Activated naive CD4-positive, alpha-beta T cell treated with anti-CD3 and anti-CD28 coated beads, Interleukin-2, amount 50 U/mL, for 72 hours (primary cell): ENCODE results near the gene CTNNA3. TPM values are rescaled to one million over a fixed set of nuclear protein-coding genes. Genes with fewer than 3 reads are reported as not detected.

Experiments
- ATAC-seq, 2 donors: fragments of 150-1000 bp; cut with Tn5 transposase; 2 replicates each; pipeline ENCODE4 v1.10.0; 2021; ENCODE audit warnings: mild to moderate bottlenecking in 2 of 2, moderate library complexity in 2 of 2
- DNase-seq, 2 donors: peaks; one replicate each; pipeline ENCODE4 v3.0.0; 2021 to 2022; ENCODE audit warnings: low spot score in 2 of 2
- H3K27ac Mint-ChIP-seq, 2 donors: one replicate each; pipeline ENCODE4 v1.8.0; 2022; ENCODE audit warnings: mild to moderate bottlenecking in 2 of 2, mixed read lengths in 2 of 2
- H3K36me3 Mint-ChIP-seq, 2 donors: one replicate each; pipeline ENCODE4 v1.8.0; 2022; ENCODE audit warnings: mixed read lengths in 2 of 2
- H3K9me3 Mint-ChIP-seq, 2 donors: one replicate each; pipeline ENCODE4 v1.8.0; 2022; ENCODE audit warnings: mixed read lengths in 2 of 2
- total RNA-seq, 2 donors: library from RNA; stranded (reverse); gene quantifications; one replicate each; pipeline ENCODE4 v1.2.3, GENCODE V29; 2022

The CTNNA3 gene
- total RNA-seq, 2 donors from 2014 or later: 0.30 to 0.39 TPM

DNA sequence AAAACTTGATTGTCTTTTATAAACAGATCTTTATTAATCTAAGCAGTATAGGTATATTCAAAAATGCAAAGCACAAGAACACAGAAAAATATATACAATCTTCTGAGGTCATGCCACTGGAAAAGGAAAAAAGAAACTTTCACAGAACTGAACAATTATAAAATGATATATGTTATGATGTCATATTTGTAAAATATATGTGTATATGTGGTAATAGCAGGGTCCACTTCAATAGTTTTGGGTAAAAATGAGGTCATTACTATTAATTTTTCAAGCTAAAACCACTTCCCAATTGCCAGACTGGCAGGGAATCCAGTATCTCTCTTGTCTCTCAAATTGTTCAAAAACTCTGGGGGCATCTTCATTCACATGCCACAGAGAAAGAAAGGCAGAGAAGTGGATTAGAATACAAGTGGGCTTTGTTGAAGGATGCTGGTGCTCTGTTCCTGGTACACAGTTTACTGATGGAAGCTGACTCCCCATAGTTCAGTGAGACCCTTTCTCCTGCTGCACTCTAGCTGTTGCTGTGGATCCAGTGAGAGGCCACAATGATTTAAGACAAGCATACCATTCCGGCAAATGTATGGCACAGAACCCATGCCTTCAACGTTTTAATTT, 19.7 kb downstream of the CTNNA3 start:
- Mint-ChIP-seq H3K36me3 (no peaks in the 10 kb centered on the region), H3K9me3 (no peaks in the 10 kb centered on the region), H3K27ac (no peak overlapping the region)
- ATAC-seq (no peak), DNase-seq (no peak)

DNA sequence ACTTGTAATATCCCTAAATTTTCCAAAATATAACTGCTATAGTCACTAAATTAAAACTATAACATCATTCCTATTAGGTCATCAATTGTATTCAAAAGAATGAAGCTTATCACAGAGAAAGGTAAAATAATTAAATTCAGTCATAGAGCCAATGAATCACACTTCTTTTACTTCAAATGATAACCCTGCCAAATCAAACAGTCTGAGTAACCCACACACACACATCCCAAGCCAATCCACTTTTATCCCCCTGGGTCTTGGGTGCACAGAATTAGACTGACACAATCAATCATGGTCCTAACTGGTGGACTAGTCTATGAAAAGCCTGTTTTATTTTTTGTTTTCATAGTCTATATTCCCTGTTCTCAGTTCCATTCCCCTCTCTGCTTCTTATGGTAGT, 25.6 kb downstream of the CTNNA3 start:
- no peaks in the 10 kb centered on the region for H3K36me3 Mint-ChIP-seq
- H3K9me3 Mint-ChIP-seq: no peaks in the 10 kb centered on the region
- H3K27ac Mint-ChIP-seq: no peak overlapping the region
- no peak for ATAC-seq
- no peak for DNase-seq

DNA sequence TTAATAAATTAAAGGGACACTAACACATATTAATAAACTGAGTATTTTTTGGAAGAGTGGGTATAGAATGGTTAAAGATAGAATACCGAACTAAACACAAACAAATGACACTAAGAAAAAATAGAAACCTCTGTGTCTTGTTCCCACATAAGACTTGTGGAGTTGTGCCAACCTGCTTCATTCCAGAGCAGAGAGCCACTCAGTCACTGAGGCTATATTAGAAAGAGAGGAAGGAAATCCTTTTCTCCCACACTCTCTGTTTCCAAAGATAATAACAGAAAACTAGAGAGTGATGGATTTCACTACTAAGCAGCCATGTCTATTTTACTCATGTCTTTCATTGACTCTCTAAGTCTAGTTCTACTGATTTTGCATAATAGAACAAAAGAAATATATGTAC, 26.0 kb downstream of the CTNNA3 start:
- Mint-ChIP-seq H3K27ac (no peak overlapping the region), H3K36me3 (no peaks in the 10 kb centered on the region), H3K9me3 (no peaks in the 10 kb centered on the region)
- ATAC-seq: no peak
- DNase-seq: no peak

DNA sequence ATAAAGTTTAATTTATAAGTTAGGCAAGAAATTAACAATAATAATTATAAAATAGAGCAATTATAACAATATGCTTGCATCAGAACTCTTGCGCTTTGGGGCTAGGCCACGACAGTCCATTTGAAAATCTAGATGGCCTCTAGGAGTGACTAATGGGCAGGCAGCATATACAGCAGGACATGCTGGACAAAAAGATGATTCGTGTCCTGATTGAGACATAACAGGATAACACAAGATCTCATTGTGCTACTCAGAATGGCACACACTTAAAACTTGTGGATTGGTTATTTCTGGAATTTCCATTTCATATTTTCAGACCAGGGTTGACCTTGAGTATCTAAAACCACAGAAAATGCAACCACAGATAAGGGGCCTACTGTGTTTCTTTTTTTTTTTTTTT, 27.5 kb downstream of the CTNNA3 start:
- H3K27ac Mint-ChIP-seq: no peak overlapping the region
- no peaks in the 10 kb centered on the region for H3K36me3 Mint-ChIP-seq
- DNase-seq (no peak), ATAC-seq (no peak)
- no peaks in the 10 kb centered on the region for H3K9me3 Mint-ChIP-seq

DNA sequence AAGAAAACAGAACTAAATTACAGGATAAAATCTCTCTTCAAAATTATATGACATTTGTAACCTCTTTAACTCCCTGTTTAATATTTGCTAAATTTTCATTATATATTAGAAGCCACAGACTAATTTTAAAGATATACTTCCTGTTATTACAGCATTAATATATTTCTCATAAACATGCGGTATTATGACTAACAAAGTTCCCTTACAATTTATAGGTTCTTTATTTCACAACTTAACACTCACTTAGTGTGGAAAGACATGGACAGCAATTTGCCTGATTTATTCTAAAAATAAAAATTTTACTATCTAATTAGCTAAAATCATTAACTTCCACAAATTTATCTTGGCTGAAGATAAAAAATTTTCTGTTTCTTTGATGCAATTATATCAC, 29.0 kb downstream of the CTNNA3 start:
- ATAC-seq: no peak
- no peak overlapping the region for H3K27ac Mint-ChIP-seq
- no peaks in the 10 kb centered on the region for H3K9me3 Mint-ChIP-seq
- H3K36me3 Mint-ChIP-seq: no peaks in the 10 kb centered on the region
- no peak for DNase-seq

DNA sequence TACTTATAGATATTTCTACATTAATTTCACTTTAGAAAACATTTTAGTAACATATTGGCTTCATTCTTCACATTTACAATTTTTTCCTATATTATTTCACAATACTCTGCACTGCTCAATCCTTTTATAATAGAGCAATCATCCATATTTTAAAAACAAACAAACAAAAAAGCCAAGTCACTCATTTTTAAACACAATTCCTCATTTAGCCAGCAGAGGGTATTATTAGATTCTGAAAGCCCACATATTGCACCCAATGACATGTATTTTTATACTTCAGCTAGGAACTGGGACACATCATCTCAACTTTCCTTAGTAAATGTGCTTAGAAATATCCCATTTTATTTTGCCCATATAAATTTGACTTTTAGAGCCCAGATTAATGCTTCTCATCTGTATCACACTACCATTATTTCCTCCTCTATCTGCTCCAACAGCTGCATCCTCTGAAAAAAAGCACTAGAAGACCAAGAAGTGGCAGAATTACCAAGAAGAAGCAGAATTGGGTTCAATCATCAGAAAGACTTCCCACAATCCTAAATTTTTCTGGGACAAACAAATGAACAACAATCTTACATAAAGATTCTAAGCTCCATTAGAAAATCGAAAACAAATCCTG, 29.5 kb downstream of the CTNNA3 start:
- Mint-ChIP-seq H3K9me3 (no peaks in the 10 kb centered on the region), H3K27ac (no peak overlapping the region), H3K36me3 (no peaks in the 10 kb centered on the region)
- no peak for ATAC-seq
- no peak for DNase-seq

DNA sequence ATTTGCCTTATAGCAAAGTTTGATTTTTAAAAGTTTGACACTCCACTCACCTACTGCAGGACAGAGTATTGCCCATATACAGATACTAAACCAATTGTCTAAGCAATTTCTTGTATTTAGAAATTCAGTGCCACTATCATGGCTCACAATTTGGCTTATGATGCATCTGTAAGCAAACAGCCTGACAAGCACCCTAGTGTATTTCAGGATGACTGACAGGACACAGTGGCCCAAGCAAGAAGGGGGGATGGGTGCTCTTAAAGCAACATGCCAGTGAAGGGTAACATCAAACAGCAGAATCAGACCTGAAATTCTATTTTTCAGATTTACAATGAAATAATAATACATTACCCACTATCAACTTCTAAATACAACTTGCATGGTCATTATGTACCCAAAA, 30.5 kb downstream of the CTNNA3 start:
- Mint-ChIP-seq H3K9me3 (no peaks in the 10 kb centered on the region), H3K36me3 (no peaks in the 10 kb centered on the region), H3K27ac (no peak overlapping the region)
- DNase-seq: no peak
- no peak for ATAC-seq

DNA sequence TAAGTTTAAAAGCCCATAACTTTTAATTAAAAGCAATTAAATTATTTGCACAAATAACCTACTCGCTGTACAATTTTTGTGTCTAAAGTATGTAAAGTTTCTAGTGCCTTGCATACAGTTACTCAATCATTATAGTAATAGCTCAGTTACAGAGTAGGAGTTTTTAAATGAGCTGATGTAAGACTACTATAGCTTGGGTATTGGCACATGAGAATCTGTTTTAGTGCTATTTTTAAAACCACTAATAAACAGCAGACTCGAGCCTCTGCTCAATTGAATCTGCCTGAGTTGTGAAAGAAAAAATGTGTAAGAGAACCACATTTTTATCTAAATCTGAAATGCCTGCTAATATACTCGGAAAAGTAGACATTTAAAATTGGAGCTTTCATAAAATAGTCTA, 31.1 kb downstream of the CTNNA3 start:
- ATAC-seq: no peak
- Mint-ChIP-seq H3K27ac (no peak overlapping the region), H3K36me3 (no peaks in the 10 kb centered on the region), H3K9me3 (no peaks in the 10 kb centered on the region)
- no peak for DNase-seq

DNA sequence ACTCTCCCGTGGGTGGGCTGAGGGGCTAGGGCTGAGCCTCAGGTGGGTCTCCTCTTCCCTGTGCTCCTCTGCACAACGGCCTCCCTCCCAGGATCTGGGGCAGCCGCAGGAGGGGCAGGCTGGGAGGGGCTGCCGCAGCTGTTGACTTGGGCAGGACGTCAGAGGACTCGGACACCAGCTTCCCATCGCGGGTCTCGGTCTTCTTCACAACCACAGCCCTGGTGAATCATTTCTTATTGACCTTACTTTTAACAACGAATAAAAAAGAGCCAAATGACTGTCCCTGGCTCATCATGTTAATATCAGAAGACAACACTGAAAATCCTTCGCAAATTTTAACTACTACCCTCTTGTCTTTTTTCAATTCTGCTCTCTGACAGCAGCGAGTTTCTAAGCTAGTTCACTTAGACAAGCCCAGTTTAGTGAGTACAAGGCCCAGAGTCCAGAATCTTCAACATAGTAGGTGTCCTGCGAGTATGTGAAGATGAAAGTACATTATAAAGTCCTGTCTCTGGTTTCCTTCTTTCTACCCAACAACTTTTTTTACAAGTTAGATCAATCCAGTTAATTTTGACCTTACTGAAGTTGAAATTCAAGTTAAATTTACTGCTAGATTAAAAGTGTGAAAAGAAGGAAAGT, 32.4 kb downstream of the CTNNA3 start:
- ATAC-seq: no peak
- Mint-ChIP-seq H3K27ac (no peak overlapping the region), H3K36me3 (no peaks in the 10 kb centered on the region), H3K9me3 (no peaks in the 10 kb centered on the region)
- DNase-seq: no peak

DNA sequence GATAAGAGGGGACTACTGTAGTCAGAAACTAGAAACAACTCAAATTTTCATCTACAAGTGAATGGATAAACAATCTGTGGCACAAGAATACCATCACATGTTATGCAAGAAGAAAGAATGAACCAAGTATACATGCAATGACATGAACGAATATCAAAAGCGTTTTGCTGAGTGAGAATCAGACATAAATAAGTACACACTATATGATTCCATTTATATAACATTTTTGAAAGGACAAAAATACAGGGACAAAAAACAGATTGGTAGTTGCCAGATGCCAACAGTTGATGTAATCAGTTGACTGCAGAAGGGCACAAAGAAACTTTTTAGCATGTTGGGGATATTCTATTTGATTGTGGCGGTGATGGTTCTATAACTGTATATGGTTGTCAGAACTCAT, 33.6 kb downstream of the CTNNA3 start:
- no peak overlapping the region for H3K27ac Mint-ChIP-seq
- H3K9me3 Mint-ChIP-seq: no peaks in the 10 kb centered on the region
- DNase-seq: no peak
- no peaks in the 10 kb centered on the region for H3K36me3 Mint-ChIP-seq
- ATAC-seq: no peak

DNA sequence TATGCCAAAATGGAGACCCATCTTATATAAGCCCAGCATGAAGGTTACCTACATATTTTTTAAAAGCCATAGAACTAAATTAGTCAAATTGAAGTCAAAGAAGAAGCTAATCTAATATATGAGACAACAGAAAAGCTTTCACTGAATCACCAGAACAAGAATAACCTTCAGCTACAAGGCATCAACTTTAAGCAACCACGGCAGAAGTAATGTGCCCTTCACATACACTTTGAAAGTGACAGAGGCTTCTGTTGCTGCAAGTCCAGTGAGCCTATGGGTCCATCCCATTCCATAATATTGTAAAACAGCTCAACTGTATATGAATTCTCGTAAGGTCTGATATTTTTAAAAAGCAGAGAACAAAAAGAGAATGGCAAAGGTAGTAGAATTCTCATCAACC, 36.5 kb downstream of the CTNNA3 start:
- Mint-ChIP-seq H3K36me3 (no peaks in the 10 kb centered on the region), H3K27ac (no peak overlapping the region), H3K9me3 (no peaks in the 10 kb centered on the region)
- DNase-seq: no peak
- no peak for ATAC-seq

DNA sequence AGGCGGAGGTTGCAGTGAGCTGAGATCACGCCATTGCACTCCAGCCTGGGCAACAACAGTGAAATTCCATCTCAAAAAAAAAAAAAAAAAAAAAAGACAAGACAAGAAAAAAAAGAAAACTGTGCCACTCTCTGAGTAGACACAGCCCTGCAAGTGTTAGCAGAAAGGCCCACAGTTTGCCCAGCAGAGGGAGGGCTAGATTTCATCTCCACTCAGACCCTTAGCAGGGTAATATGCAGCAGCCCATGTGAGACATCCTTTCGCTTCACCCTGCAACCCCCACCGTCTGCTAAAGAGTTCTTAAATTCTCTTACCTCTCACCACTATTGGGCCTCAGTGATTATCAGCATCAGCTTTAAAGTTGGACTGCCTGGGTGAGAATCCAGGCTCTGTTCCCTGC, 38.2 kb downstream of the CTNNA3 start:
- no peak overlapping the region for H3K27ac Mint-ChIP-seq
- no peak for ATAC-seq
- DNase-seq: no peak
- H3K36me3 Mint-ChIP-seq: no peaks in the 10 kb centered on the region
- no peaks in the 10 kb centered on the region for H3K9me3 Mint-ChIP-seq

DNA sequence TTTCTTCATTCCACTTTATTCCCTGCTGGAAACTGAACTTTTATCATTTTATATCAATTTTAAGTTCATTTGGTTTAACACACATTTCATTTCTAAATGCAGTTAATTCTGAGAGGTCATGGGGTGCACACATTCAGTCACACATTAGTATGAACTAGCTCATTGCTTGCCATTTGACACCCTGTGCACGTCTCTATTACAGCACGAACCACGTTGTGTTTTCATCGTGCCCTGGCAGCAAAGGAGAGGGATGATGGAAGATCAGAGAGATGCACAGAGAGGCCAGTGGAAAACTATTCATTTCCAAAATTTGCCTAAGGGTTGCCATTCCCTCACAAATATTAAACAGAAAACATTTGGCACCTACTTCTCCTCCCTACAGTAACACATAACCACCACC, 45.4 kb downstream of the CTNNA3 start:
- H3K36me3 Mint-ChIP-seq: no peaks in the 10 kb centered on the region
- no peak for DNase-seq
- H3K9me3 Mint-ChIP-seq: no peaks in the 10 kb centered on the region
- H3K27ac Mint-ChIP-seq: no peak overlapping the region
- ATAC-seq: no peak

DNA sequence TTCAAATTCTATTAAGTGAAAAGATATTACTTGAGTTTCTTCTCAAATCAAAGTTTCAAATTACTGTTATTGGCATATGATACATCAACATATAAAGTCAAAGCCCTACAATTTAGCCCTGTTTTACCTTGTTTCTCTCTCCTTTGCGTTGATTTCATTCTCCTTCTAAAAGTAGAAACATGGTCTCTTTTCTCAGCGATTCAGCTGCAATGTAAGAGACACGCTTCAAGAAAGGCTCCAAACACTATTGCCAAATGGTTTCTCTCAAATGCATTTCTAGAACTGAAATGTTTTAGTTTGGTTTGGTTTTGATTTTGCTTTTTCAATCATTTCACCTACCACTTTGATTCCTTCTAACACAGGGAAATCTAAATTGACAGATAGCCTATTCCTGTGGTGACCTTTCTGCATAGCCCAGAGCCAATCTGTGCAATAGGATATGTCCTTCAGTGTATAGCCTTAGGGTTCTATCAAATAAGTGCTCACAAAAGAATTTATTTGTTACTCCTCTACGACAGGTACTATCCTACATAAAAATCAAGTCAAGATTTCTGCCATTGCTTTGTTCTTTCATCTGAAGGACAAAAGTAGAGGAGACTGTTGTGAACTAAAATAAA, 47.3 kb downstream of the CTNNA3 start:
- H3K27ac Mint-ChIP-seq: no peak overlapping the region
- H3K9me3 Mint-ChIP-seq: no peaks in the 10 kb centered on the region
- no peak for DNase-seq
- H3K36me3 Mint-ChIP-seq: no peaks in the 10 kb centered on the region
- ATAC-seq: no peak

DNA sequence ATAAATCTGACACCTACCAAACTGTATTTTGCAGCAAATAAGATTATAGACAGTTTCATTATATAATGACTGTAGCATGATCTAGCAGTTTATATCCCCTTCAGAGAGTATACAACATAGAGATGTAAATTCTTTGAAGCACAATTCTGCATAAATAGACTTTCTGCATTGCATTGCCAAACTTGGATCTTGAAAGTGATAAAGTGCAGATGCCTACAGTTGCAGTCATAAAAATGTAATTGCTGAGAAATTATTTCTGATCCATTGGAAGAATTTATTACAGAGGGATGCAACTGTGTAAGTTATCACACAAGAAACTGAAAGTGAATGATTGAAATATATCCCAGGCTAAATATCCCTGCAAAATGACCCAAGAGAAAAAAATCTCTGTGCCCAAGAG, 65.1 kb downstream of the CTNNA3 start:
- peaks cover 8 to 9% of the 10 kb centered on the region in 2 donors for H3K9me3 Mint-ChIP-seq
- no peaks in the 10 kb centered on the region for H3K36me3 Mint-ChIP-seq
- no peak overlapping the region for H3K27ac Mint-ChIP-seq
- DNase-seq: no peak
- no peak for ATAC-seq

DNA sequence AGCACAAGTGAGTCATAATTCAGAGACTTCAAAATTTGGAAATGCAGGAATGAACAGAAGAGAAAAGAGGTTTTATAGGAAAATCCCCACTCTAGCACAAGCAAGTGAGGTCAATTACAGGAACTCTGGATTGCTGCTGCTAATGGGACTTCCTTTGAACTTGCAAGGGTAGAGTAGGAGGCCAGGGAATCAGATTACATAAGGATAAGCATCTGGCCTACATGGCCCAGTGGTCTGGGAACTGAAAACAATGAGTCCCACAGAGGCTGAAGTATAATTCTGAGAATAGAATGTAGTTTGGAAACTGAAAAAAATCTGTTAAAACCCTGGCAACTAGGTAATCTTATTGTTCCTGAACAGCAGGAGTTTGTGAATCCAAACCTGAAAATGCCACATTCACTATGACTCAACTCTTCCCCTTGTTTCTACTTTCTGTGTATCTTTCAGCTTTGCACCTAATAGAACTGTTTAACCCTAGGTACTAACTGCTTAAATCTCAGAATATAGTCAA, 66.5 kb downstream of the CTNNA3 start:
- ATAC-seq (peak in 1 of 2 donors; percentile 30), DNase-seq (no peak)
- Mint-ChIP-seq H3K36me3 (no peaks in the 10 kb centered on the region), H3K27ac (no peak overlapping the region), H3K9me3 (peaks cover 0 to 4% of the 10 kb centered on the region in 2 donors)

DNA sequence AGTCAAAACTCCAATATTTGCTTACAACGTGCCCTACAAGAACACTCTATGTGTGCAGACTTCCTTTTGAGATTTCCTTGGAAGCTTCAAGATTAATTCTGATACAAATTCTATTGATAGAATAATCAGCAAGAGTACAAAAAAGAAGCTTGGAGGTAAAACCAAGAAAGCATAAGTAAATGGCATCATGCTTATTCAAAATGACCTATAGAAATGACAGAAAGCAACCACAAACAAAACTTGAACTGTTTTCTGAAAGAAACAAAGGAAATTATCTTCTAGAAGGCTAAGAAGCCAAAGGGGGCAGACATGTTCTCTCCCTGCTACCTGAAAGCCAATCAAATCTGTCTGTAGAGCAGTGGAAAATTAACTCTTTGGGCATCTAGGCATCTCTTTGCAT, 73.0 kb downstream of the CTNNA3 start:
- ATAC-seq (no peak), DNase-seq (no peak)
- Mint-ChIP-seq H3K9me3 (peaks cover 0 to 4% of the 10 kb centered on the region in 2 donors), H3K27ac (no peak overlapping the region), H3K36me3 (no peaks in the 10 kb centered on the region)

DNA sequence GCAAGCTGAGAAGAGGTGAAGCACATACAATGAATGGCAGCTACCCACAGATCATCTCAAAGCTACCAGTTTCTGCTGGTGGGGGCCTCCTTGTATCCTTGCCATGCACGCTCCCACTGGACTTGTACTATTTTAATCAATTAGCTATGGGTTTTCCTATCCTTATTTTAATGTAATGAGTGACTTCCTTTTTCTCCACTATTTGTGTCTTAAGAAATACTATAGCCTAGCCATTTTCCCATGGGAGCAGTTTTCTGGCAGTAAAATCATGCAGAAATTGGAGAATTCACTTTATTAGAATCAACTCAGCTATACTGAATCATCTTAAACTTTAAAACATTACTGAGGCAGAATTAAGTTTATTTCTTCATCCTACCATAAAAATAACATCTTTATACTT, 73.5 kb downstream of the CTNNA3 start:
- Mint-ChIP-seq H3K9me3 (peaks cover 0 to 4% of the 10 kb centered on the region in 2 donors), H3K36me3 (no peaks in the 10 kb centered on the region), H3K27ac (no peak overlapping the region)
- ATAC-seq: no peak
- no peak for DNase-seq
